Common myeloid progenitor, CD34-positive (primary cell): ENCODE results near the gene DPYSL4.

ENCODE experiments used
- CTCF ChIA-PET: fragments of 350-600 bp; sonication (Branson Sonifier 250); formaldehyde crosslinking; loops from one replicate; lab custom pipeline; 2021; ENCODE audit warnings: antibody characterized with exemption; lab: Charles Lee
- POLR2A ChIA-PET: fragments of 350-600 bp; sonication (Branson Sonifier 250); formaldehyde crosslinking; loops from one replicate; lab custom pipeline; 2021; ENCODE audit warnings: antibody characterized with exemption; lab: Charles Lee
- DNase-seq, 3 donors: peaks; one replicate each; pipeline versions ENCODE4 v3.0.0 to v3.0.0-alpha.2; 2013
- H3K27ac ChIP-seq, 2 experiments: 1 replicate in 1 of 2; 2 replicates in 1 of 2; pipeline ENCODE4 v1.7.0; 2013; ENCODE audit warnings: inconsistent platforms in 2 of 2, low read length in 2 of 2, mild to moderate bottlenecking in 2 of 2, low read depth in 1 of 2, moderate library complexity in 1 of 2; ENCODE audit not compliant: severe bottlenecking in 2 of 2, insufficient read depth in 1 of 2, poor library complexity in 1 of 2
- H3K27me3 ChIP-seq, 5 experiments: replicated peaks in 2 of 5; 1 replicate in 3 of 5; 2 replicates in 2 of 5; pipeline versions ENCODE4 v1.6.1 to v1.7.0; 2013; ENCODE audit warnings: low read length in 4 of 5, mild to moderate bottlenecking in 2 of 5, moderate library complexity in 2 of 5, inconsistent platforms in 1 of 5; ENCODE audit not compliant: insufficient read depth in 5 of 5, control insufficient read depth in 4 of 5
- H3K36me3 ChIP-seq, 4 experiments: 1 replicate in 2 of 4; 2 replicates in 2 of 4; pipeline versions ENCODE4 v1.6.1 to v1.7.0; 2013; ENCODE audit warnings: low read length in 3 of 4, control low read depth in 1 of 4, mild to moderate bottlenecking in 1 of 4; ENCODE audit not compliant: control insufficient read depth in 4 of 4, insufficient read depth in 4 of 4
- H3K4me1 ChIP-seq, 4 experiments: 1 replicate in 3 of 4; 2 replicates in 1 of 4; pipeline versions ENCODE4 v1.6.1 to v1.7.1; 2013; ENCODE audit warnings: low read length in 3 of 4, mild to moderate bottlenecking in 3 of 4, control low read depth in 1 of 4, inconsistent platforms in 1 of 4, moderate library complexity in 1 of 4; ENCODE audit not compliant: control insufficient read depth in 4 of 4, insufficient read depth in 4 of 4; ENCODE audit errors: control extremely low read depth in 1 of 4
- H3K4me3 ChIP-seq, 7 experiments: 1 replicate in 4 of 7; 2 replicates in 3 of 7; pipeline versions ENCODE4 v1.5.1 to v1.7.0; 2013; ENCODE audit warnings: mild to moderate bottlenecking in 7 of 7, low read length in 6 of 7, moderate library complexity in 6 of 7, inconsistent platforms in 2 of 7, low read depth in 2 of 7, control low read depth in 1 of 7; ENCODE audit not compliant: insufficient read depth in 4 of 7, control insufficient read depth in 1 of 7; ENCODE audit errors: extremely low read depth in 1 of 7
- H3K9me3 ChIP-seq, 5 experiments: 1 replicate in 4 of 5; 2 replicates in 1 of 5; pipeline versions ENCODE4 v1.6.1 to v1.7.1; 2013; ENCODE audit warnings: low read length in 4 of 5, mild to moderate bottlenecking in 2 of 5, inconsistent platforms in 1 of 5, low read depth in 1 of 5, moderate library complexity in 1 of 5; ENCODE audit not compliant: control insufficient read depth in 4 of 5, insufficient read depth in 2 of 5; ENCODE audit errors: control extremely low read depth in 1 of 5
- WGBS: methylation state at CpG from one replicate; pipeline ENCODE4 v1.1.5; 2013; ENCODE audit not compliant: insufficient coverage; 5-methylcytosine and 5-hydroxymethylcytosine counted together

Gene DPYSL4

GRCh38 chr10:132175408-132175807 is 11.3 kb upstream of the DPYSL4 start:
- ChIA-PET POLR2A (no interaction called here), CTCF (no interaction called here)
- Histone ChIP-seq H3K9me3 (no peaks in the 10 kb centered on the region), H3K27me3 (peaks cover 2 to 70% (median 15%) of the 10 kb centered on the region in 5 experiments), H3K4me3 (no peak overlapping the region), H3K27ac (no peak overlapping the region), H3K36me3 (no peaks in the 10 kb centered on the region), H3K4me1 (no peaks in the 10 kb centered on the region)
- 56% methylated on average over 6 of the region's 6 CpGs for WGBS
- DNase-seq = no peak

- POLR2A ChIA-PET = no interaction called here
- CTCF ChIA-PET = no interaction called here
- DNase-seq = no peak
- H3K9me3 ChIP-seq = no peaks in the 10 kb centered on the region
- H3K4me1 ChIP-seq = no peaks in the 10 kb centered on the region
- peaks cover 2 to 65% (median 15%) of the 10 kb centered on the region in 5 experiments for H3K27me3 ChIP-seq
- no peaks in the 10 kb centered on the region for H3K36me3 ChIP-seq
- H3K27ac ChIP-seq = no peak overlapping the region
- no peak overlapping the region for H3K4me3 ChIP-seq
- 9% methylated on average over 15 of the region's 16 CpGs for WGBS
Observed at GRCh38 chr10:132175907-132176581, 10.7 kb upstream of the DPYSL4 start.

- ChIA-PET CTCF (no interaction called here), POLR2A (no interaction called here)
- Histone ChIP-seq H3K4me3 (no peak overlapping the region), H3K36me3 (no peaks in the 10 kb centered on the region), H3K4me1 (no peaks in the 10 kb centered on the region), H3K9me3 (no peaks in the 10 kb centered on the region), H3K27ac (no peak overlapping the region), H3K27me3 (peaks cover 2 to 69% (median 15%) of the 10 kb centered on the region in 5 experiments)
- 68% methylated on average over 13 of the region's 19 CpGs for WGBS
- no peak for DNase-seq
Observed at GRCh38 chr10:132176623-132177500, 9.9 kb upstream of the DPYSL4 start.

- H3K27ac ChIP-seq = no peak overlapping the region
- POLR2A ChIA-PET = no interaction called here
- H3K4me1 ChIP-seq = no peaks in the 10 kb centered on the region
- no peak overlapping the region for H3K4me3 ChIP-seq
- no peaks in the 10 kb centered on the region for H3K36me3 ChIP-seq
- peaks cover 2 to 74% (median 20%) of the 10 kb centered on the region in 5 experiments for H3K27me3 ChIP-seq
- no peak for DNase-seq
- no peaks in the 10 kb centered on the region for H3K9me3 ChIP-seq
- CTCF ChIA-PET = no interaction called here
- WGBS = 86% methylated on average over 6 of the region's 6 CpGs
Observed at GRCh38 chr10:132178046-132178445, 8.7 kb upstream of the DPYSL4 start.

GRCh38 chr10:132178672-132179545 is 7.8 kb upstream of the DPYSL4 start:
- WGBS = 83% methylated on average over 17 of the region's 23 CpGs
- Histone ChIP-seq H3K36me3 (no peaks in the 10 kb centered on the region), H3K4me1 (no peaks in the 10 kb centered on the region), H3K27ac (no peak overlapping the region), H3K27me3 (peaks cover 2 to 82% (median 24%) of the 10 kb centered on the region in 5 experiments), H3K4me3 (no peak overlapping the region), H3K9me3 (no peaks in the 10 kb centered on the region)
- POLR2A ChIA-PET = no interaction called here
- no peak for DNase-seq
- CTCF ChIA-PET = interaction anchor here (0.9 kb wide), 1 partner anchor 16 kb away, joined by 3 read pairs; no protein-coding TSS in a partner anchor

- CTCF ChIA-PET = interaction anchor here (0.9 kb wide), 1 partner anchor 17 kb away, joined by 3 read pairs; no protein-coding TSS in a partner anchor
- H3K27me3 ChIP-seq = peaks cover 4 to 84% (median 28%) of the 10 kb centered on the region in 5 experiments
- H3K27ac ChIP-seq = no peak overlapping the region
- no peaks in the 10 kb centered on the region for H3K4me1 ChIP-seq
- POLR2A ChIA-PET = no interaction called here
- no peak overlapping the region for H3K4me3 ChIP-seq
- DNase-seq = no peak
- H3K9me3 ChIP-seq = no peaks in the 10 kb centered on the region
- WGBS = 91% methylated on average over 12 of the region's 16 CpGs
- H3K36me3 ChIP-seq = no peaks in the 10 kb centered on the region
Observed at GRCh38 chr10:132179551-132180392, 7.0 kb upstream of the DPYSL4 start.
